A549 (cell line): ENCODE data around the gene MVK. TPM values are rescaled to one million over a fixed set of nuclear protein-coding genes. Genes with fewer than 3 reads are reported as not detected.

Experiments used
- ATAC-seq, 2 experiments: fragments of 200-7000 bp in 1 of 2; fragments of >200 bp in 1 of 2; cut with Nextera tagmentation in 1 of 2; cut with Tn5 transposase in 1 of 2; 3 replicates each; pipeline versions ENCODE4 v1.8.0 to v1.9.1; 2018 to 2020; ENCODE audit warnings: mild to moderate bottlenecking in 1 of 2, moderate library complexity in 1 of 2
- CTCF ChIA-PET: fragments of 300-600 bp; sonication (Branson Sonifier 250); formaldehyde crosslinking; extraction: SDS; loops from one replicate; lab custom pipeline; 2021; ENCODE audit warnings: antibody characterized with exemption, inconsistent platforms; lab: Yijun Ruan, JAX
- POLR2A ChIA-PET: fragments of 350-600 bp; formaldehyde crosslinking; extraction: SDS; loops from one replicate; lab custom pipeline; 2021; ENCODE audit warnings: antibody characterized with exemption, inconsistent platforms; lab: Yijun Ruan, JAX
- DNase-seq, 2 experiments: peaks; one replicate each; pipeline versions ENCODE4 v3.0.0 to v3.0.0-alpha.2; 2011 to 2016; ENCODE audit warnings: low read depth in 1 of 2, low spot score in 1 of 2
- FAIRE-seq: peaks from 2 replicates; lab custom pipeline; 2011; peaks lifted over from hg19 to GRCh38; lab: Jason Lieb, UNC
- H3K27ac ChIP-seq, 2 experiments: fragments of >200 bp; sonication (Bioruptor Twin); formaldehyde crosslinking; 3 replicates each; pipeline ENCODE4 v1.5.1; 2016 to 2017
- H3K4me1 ChIP-seq: fragments of >200 bp; sonication (Bioruptor Twin); formaldehyde crosslinking; 3 replicates; pipeline ENCODE4 v1.6.1; 2016
- H3K4me2 ChIP-seq: fragments of >200 bp; sonication (Bioruptor Twin); formaldehyde crosslinking; 3 replicates; pipeline ENCODE4 v1.6.1; 2016
- H3K4me3 ChIP-seq: fragments of >200 bp; sonication (Bioruptor Twin); formaldehyde crosslinking; 3 replicates; pipeline ENCODE4 v1.5.1; 2016
- H3K9me3 ChIP-seq: fragments of >200 bp; sonication (Bioruptor Twin); formaldehyde crosslinking; 3 replicates; pipeline ENCODE4 v1.6.1; 2016
- CBX2 ChIP-seq: fragments of 200-600 bp; sonication (generic); IDR thresholded peaks from 2 replicates; pipeline ENCODE4 v1.6.1; 2016; ENCODE audit warnings: low read depth, mild to moderate bottlenecking, borderline replicate concordance
- CHD4 ChIP-seq: fragments of 200-600 bp; sonication (generic); IDR thresholded peaks from 2 replicates; pipeline ENCODE4 v1.6.1; 2016; ENCODE audit warnings: antibody characterized with exemption, mild to moderate bottlenecking, borderline replicate concordance
- CTCF ChIP-seq: fragments of >200 bp; sonication (Bioruptor Twin); formaldehyde crosslinking; IDR thresholded peaks from 3 replicates; pipeline ENCODE4 v1.5.1; 2016
- EHMT2 ChIP-seq: fragments of 200-600 bp; sonication (generic); IDR thresholded peaks from 2 replicates; pipeline ENCODE4 v1.6.1; 2016; ENCODE audit warnings: antibody characterized with exemption, low read depth, mild to moderate bottlenecking, moderate library complexity
- ELK1 ChIP-seq: fragments of 150-350 bp; IDR thresholded peaks from 2 replicates; pipeline ENCODE4 v1.6.1; 2014; ENCODE audit warnings: low read depth, mild to moderate bottlenecking, low read length
- FOSB ChIP-seq: fragments of 250-450 bp; sonication (Bioruptor Pico); IDR thresholded peaks from 2 replicates; pipeline ENCODE4 v1.5.0; 2020; ENCODE audit warnings: mild to moderate bottlenecking, moderate library complexity
- FOSL2 ChIP-seq, 2 experiments: fragments of 450-650 bp in 1 of 2; fragments of >200 bp in 1 of 2; sonication (Bioruptor Twin) in 1 of 2; formaldehyde crosslinking; IDR thresholded peaks; 2 replicates each; pipeline versions ENCODE4 v1.5.0 to v1.6.1; 2016 to 2020; ENCODE audit warnings: mild to moderate bottlenecking in 1 of 2, moderate library complexity in 1 of 2
- GATA3 ChIP-seq: IDR thresholded peaks from 2 replicates; pipeline ENCODE4 v1.6.1; 2012; ENCODE audit warnings: borderline replicate concordance
- HES2 ChIP-seq: fragments of >200 bp; sonication (Bioruptor Twin); formaldehyde crosslinking; IDR thresholded peaks from 2 replicates; pipeline ENCODE4 v1.6.1; 2016
- KDM5A ChIP-seq: fragments of 200-600 bp; sonication (generic); IDR thresholded peaks from 2 replicates; pipeline ENCODE4 v1.6.1; 2016; ENCODE audit warnings: antibody characterized with exemption, mild to moderate bottlenecking
- MYC ChIP-seq: IDR thresholded peaks from 2 replicates; pipeline ENCODE4 v1.6.1; 2012; ENCODE audit warnings: mild to moderate bottlenecking, inconsistent platforms, low read length, improper control_type of control experiment, borderline replicate concordance
- NPAS2 ChIP-seq: fragments of 250-450 bp; sonication (Bioruptor Pico); IDR thresholded peaks from 2 replicates; pipeline ENCODE4 v1.8.0; 2022; ENCODE audit warnings: mild to moderate bottlenecking, moderate library complexity, borderline replicate concordance
- NR3C1 ChIP-seq: fragments of >200 bp; sonication (Bioruptor Twin); formaldehyde crosslinking; IDR thresholded peaks from 3 replicates; pipeline ENCODE4 v1.6.1; 2017
- PHF8 ChIP-seq: fragments of 200-600 bp; sonication (generic); IDR thresholded peaks from 2 replicates; pipeline ENCODE4 v1.6.1; 2016; ENCODE audit warnings: low read depth, mild to moderate bottlenecking, antibody characterized with exemption, moderate library complexity, borderline replicate concordance
- POLR2A ChIP-seq: IDR thresholded peaks from 2 replicates; pipeline ENCODE4 v1.6.1; 2012; ENCODE audit warnings: mild to moderate bottlenecking, low read length
- POLR2AphosphoS2 ChIP-seq: conservative IDR thresholded peaks from 2 replicates; pipeline ENCODE4 v1.6.1; 2012; ENCODE audit warnings: low read length, improper control_type of control experiment, inconsistent platforms
- RARB ChIP-seq: fragments of 250-450 bp; sonication (Bioruptor Pico); IDR thresholded peaks from 2 replicates; pipeline ENCODE4 v1.8.0; 2021; ENCODE audit warnings: mild to moderate bottlenecking, moderate library complexity
- RCOR1 ChIP-seq: fragments of 150-350 bp; IDR thresholded peaks from 2 replicates; pipeline ENCODE4 v1.6.1; 2014; ENCODE audit warnings: antibody characterized with exemption, low read length, low read depth
- RFX5 ChIP-seq: fragments of 450-650 bp; IDR thresholded peaks from 2 replicates; pipeline ENCODE4 v1.7.1; 2014; ENCODE audit warnings: antibody characterized with exemption, mild to moderate bottlenecking, moderate library complexity
- RNF2 ChIP-seq: fragments of 200-600 bp; sonication (generic); IDR thresholded peaks from 2 replicates; pipeline ENCODE4 v1.6.1; 2016; ENCODE audit warnings: low read depth, mild to moderate bottlenecking, antibody characterized with exemption, moderate library complexity, borderline replicate concordance
- TP53 ChIP-seq: fragments of 250-450 bp; sonication (Bioruptor Pico); IDR thresholded peaks from 2 replicates; pipeline ENCODE4 v1.5.0; 2021; ENCODE audit warnings: mild to moderate bottlenecking, moderate library complexity
- ZC3H11A ChIP-seq: fragments of 450-650 bp; IDR thresholded peaks from 2 replicates; pipeline ENCODE4 v1.6.1; 2014; ENCODE audit warnings: antibody characterized with exemption, mild to moderate bottlenecking
- ZNF302 ChIP-seq: fragments of 250-450 bp; sonication (Bioruptor Pico); IDR thresholded peaks from 2 replicates; pipeline ENCODE4 v1.9.0; 2021; ENCODE audit warnings: inconsistent platforms, mild to moderate bottlenecking, moderate library complexity
- ZSCAN20 ChIP-seq: fragments of 250-450 bp; sonication (Bioruptor Pico); IDR thresholded peaks from 2 replicates; pipeline ENCODE4 v1.8.0; 2022; ENCODE audit warnings: mild to moderate bottlenecking, moderate library complexity
- WGBS: methylation state at CpG from one replicate; pipeline ENCODE4 v1.1.6; 2017; ENCODE audit errors: missing lambda C conversion rate; 5-methylcytosine and 5-hydroxymethylcytosine counted together
- polyA plus RNA-seq, 4 experiments: library from polyadenylated mRNA; depleted of rRNA in 3 of 4; stranded (reverse); fragments of >200 nt; fragmentation: RNase III in 1 of 4; extraction: RNeasy Plus Mini Kit Qiagen cat#74134 plus additional on column Dnase treatment in 1 of 4; gene quantifications; 2 replicates in 3 of 4; 3 replicates in 1 of 4; pipeline ENCODE4 v1.2.3, GENCODE V29; 2011 to 2017
- TF ChIP-seq, protein P1 (sequence below): IDR thresholded peaks from 2 replicates; pipeline ENCODE4 v1.6.1; 2012; ENCODE audit warnings: low read depth, borderline replicate concordance

MVK gene
- polyA plus RNA-seq, 2 of the 4 experiments (the other 2 are of a cell fraction), result 5.9 to 14.8 TPM

DNA sequence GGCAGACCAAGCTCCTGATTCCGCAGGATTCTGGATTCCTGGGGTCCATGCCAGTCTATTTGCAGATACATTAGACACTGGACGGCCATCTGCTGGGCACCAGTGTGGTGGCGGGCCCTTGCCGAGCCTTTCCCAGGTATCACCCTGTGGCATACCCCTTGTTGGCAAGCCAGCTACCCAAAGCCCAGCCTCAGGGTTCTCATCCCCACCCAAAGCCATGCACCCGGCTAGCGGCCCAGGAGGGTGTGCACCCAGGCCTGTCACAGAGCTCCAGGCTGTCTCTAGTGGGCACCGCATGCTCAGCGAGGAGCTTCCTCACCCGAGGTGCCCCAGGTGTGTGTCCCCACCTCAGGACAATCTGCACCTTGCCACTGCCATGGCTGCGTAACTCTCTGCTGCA is 14.0 kb upstream of the MVK start:
- POLR2A ChIA-PET, result no interaction called here
- CTCF ChIA-PET, result interaction anchor here (0.9 to 1.6 kb wide), 4 partner anchors 10 to 216 kb away, joined by 3 to 7 read pairs (median 4); no protein-coding TSS in a partner anchor

DNA sequence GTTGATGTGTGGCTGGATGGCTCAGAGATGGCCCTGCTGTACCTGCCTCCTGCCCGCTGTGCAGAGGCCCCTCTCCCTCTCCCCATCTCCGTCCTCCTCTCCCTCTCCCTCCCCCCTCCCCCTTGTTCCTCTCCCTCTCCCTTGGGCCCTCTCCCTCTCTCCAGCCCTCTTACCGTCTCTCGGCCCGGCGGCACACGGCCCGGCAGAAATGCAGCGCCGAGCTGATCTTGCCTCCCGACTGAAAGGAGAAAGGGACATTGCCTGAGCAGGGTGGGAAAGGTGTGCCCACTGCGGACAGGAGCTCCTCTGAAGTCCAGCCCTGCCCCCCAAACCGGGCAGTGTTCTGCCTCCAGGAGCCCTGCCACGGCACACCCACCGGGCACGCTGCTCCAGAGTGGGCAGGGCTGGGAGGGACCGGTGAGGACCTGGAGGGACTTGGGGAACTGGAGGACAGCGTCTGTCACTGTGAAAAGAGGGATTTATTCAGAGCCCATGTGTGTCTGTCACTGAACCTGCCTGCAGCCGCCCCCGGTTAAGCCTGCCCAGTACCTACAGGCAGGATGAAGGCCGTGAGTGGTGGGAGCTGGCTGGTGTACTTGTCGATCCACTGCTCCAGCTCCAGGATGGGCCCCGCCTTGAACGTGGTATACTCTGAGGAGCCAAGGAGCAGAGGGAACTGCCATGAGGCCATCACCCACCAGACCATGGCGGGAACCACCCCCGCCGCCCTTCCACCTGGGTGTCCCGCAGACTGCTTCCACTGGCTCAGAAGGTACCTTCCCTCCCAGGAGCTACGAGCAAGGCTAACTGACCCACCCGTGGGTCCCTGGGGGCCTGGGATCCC is 12.5 kb upstream of the MVK start:
- CTCF ChIA-PET, result interaction anchor here (0.6 to 1.6 kb wide), 3 partner anchors 37 to 681 kb away, joined by 3 to 7 read pairs (median 6); no protein-coding TSS in a partner anchor
- Histone ChIP-seq H3K4me2 (no peak overlapping the region), H3K4me1 (no peaks in the 10 kb centered on the region), H3K9me3 (peaks cover 4% of the 10 kb centered on the region; the same call in 2 of the 3 replicates), H3K4me3 (no peak overlapping the region), H3K27ac (no peak overlapping the region)
- WGBS, result 91% methylated on average over 30 of the region's 30 CpGs
- ATAC-seq (no peak), FAIRE-seq (no peak), DNase-seq (no peak)
- POLR2A ChIA-PET, result no interaction called here
- TF ChIP-seq CTCF (no peak), ZC3H11A (no peak), RARB (CRISPR knock-in tag) (no peak), GATA3 (no peak), PHF8 (no peak), EHMT2 (no peak), RFX5 (no peak), TP53 (no peak)

More for the DNA sequence above, 14.0 kb upstream of the MVK start:
- no peak overlapping the region for H3K4me2 ChIP-seq
- TF ChIP-seq ZSCAN20 (CRISPR knock-in tag) (no peak), CBX2 (no peak), FOSB (CRISPR knock-in tag) (no peak), CHD4 (no peak)
- TF ChIP-seq, protein P1, sequence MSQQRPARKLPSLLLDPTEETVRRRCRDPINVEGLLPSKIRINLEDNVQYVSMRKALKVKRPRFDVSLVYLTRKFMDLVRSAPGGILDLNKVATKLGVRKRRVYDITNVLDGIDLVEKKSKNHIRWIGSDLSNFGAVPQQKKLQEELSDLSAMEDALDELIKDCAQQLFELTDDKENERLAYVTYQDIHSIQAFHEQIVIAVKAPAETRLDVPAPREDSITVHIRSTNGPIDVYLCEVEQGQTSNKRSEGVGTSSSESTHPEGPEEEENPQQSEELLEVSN, result no peak
- FAIRE-seq, result no peak
- no peak overlapping the region for H3K4me3 ChIP-seq
- ATAC-seq, result no peak
- no peak for DNase-seq
- H3K4me1 ChIP-seq, result no peaks in the 10 kb centered on the region
- H3K9me3 ChIP-seq, result peaks cover 4% of the 10 kb centered on the region; the same call in 2 of the 3 replicates
- WGBS, result 95% methylated on average over 10 of the region's 10 CpGs
- H3K27ac ChIP-seq, result no peak overlapping the region

DNA sequence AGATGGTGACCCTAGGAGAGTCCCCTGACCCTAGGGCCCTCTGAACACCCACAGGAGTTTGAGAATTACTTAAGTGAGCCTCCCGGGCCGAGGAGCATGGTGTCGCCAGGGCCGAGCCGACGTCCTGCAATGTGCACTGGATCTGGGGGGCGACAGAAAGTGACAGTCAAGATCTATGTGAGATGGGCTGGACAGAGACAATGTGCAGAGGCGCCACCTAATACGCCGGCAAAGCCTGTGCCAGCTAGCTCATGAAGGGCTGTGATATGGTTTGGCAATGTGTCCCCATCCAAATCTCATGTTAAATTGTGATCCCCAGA is 11.9 kb upstream of the MVK start:
- ATAC-seq, result no peak
- TF ChIP-seq NR3C1, result no peak
- no peak for TF ChIP-seq RCOR1
- TF ChIP-seq ZNF302 (CRISPR knock-in tag), result no peak
- TF ChIP-seq FOSL2 (IDR thresholded peaks at IDR 0.05), result no peak
- TF ChIP-seq FOSL2 (CRISPR knock-in tag; IDR thresholded peaks at IDR 0.05), result no peak
- no peak for TF ChIP-seq HES2
- no peak for TF ChIP-seq ELK1
- TF ChIP-seq POLR2A, result no peak
- no peak for TF ChIP-seq POLR2AphosphoS2
- TF ChIP-seq ZC3H11A, result no peak
- TF ChIP-seq RNF2, result no peak
- TF ChIP-seq NPAS2 (CRISPR knock-in tag), result no peak
- TF ChIP-seq MYC, result no peak
- TF ChIP-seq KDM5A, result no peak
- TF ChIP-seq, all 56 proteins: peak for 0
- H3K4me3 ChIP-seq, result no peak overlapping the region
- no peak overlapping the region for H3K4me2 ChIP-seq
- no peak overlapping the region for H3K27ac ChIP-seq
- H3K9me3 ChIP-seq, result peaks cover 4% of the 10 kb centered on the region; the same call in 2 of the 3 replicates
- FAIRE-seq (no peak), DNase-seq (no peak)
- H3K4me1 ChIP-seq, result no peaks in the 10 kb centered on the region
- ChIA-PET POLR2A (no interaction called here), CTCF (interaction anchor here (1.1 kb wide), 1 partner anchor 37 kb away, joined by 6 read pairs; no protein-coding TSS in a partner anchor)
- 91% methylated on average over 10 of the region's 10 CpGs for WGBS
